HEK293 (cell line): ENCODE results near the gene DPF3.

Source experiments
- YY1 ChIP-seq: fragments of 450-650 bp; formaldehyde crosslinking; IDR thresholded peaks from 2 replicates; pipeline ENCODE4 v1.5.1; 2018; ENCODE audit warnings: missing biosample characterization, missing genetic modification characterization
- ZBTB20 ChIP-seq: fragments of 450-650 bp; formaldehyde crosslinking; IDR thresholded peaks from 2 replicates; pipeline ENCODE4 v1.5.1; 2016; ENCODE audit warnings: missing biosample characterization, missing genetic modification characterization
- ZFHX2 ChIP-seq: fragments of 450-650 bp; formaldehyde crosslinking; conservative IDR thresholded peaks from 2 replicates; pipeline ENCODE4 v1.5.1; 2016; ENCODE audit warnings: missing biosample characterization, missing genetic modification characterization
- ZNF274 ChIP-seq, 2 experiments: fragments of 200-500 bp in 1 of 2; fragments of 450-650 bp in 1 of 2; sonication (Bioruptor generic) in 1 of 2; formaldehyde crosslinking in 1 of 2; IDR thresholded peaks; 2 replicates each; pipeline versions ENCODE4 v1.5.1 to v1.6.1; 2014 to 2016; ENCODE audit warnings: borderline replicate concordance in 1 of 2, inconsistent platforms in 1 of 2, low read length in 1 of 2, missing biosample characterization in 1 of 2, missing genetic modification characterization in 1 of 2
- ZNF555 ChIP-seq: fragments of 450-650 bp; formaldehyde crosslinking; conservative IDR thresholded peaks from 2 replicates; pipeline ENCODE4 v1.5.1; 2017; ENCODE audit warnings: missing biosample characterization, mild to moderate bottlenecking, missing genetic modification characterization, inconsistent platforms
- ZNF76 ChIP-seq: fragments of 450-650 bp; formaldehyde crosslinking; IDR thresholded peaks from 2 replicates; pipeline ENCODE4; 2016; ENCODE audit warnings: low read depth, missing biosample characterization, missing genetic modification characterization, borderline replicate concordance
- ZNF843 ChIP-seq: fragments of 450-650 bp; formaldehyde crosslinking; IDR thresholded peaks from 2 replicates; pipeline ENCODE4 v1.5.1; 2016; ENCODE audit warnings: missing biosample characterization, missing genetic modification characterization
- TF ChIP-seq, protein P1 (sequence below): fragments of 450-650 bp; formaldehyde crosslinking; IDR thresholded peaks from 2 replicates; pipeline ENCODE4 v1.5.1; 2016; ENCODE audit warnings: missing biosample characterization, missing genetic modification characterization
- TF ChIP-seq, protein P2 (sequence below): fragments of 450-650 bp; formaldehyde crosslinking; IDR thresholded peaks from 2 replicates; pipeline ENCODE4 v1.5.1; 2016; ENCODE audit warnings: missing biosample characterization, missing genetic modification characterization

DNA sequence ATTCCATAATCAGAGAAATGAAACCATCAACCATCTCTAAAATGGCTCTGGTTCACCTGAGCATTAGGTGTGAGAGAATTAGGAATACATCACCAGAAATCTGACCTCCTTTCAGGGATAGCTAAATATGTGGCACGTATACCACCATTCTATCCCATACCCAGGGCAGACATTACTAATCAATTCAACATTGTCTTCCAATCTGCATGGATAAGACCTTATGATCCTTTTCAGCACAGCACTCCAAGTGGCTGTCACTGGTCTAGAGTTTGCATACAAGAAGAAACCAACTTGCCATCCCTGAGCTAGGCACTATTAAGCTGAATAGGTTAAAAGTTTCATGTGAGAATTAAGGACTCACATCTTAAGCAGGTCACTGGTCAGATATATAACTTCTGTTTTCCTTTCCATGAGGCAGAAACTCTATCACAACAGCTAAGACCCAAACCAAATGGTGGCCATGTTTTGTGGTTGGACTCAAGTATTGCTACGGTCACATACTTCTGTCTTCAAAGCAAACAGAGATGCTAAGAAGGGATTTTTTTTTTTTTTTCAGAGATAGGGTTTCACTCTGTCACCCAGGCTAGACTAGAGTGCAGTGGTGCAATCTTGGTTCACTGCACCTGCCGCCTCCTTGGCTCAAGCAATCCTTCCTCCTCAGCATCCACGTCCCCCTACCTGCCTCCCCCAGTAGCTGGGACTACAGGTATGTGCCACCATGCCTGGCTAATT is 249.0 kb downstream of the DPF3 start:
- no peak for TF ChIP-seq ZBTB20 (tag by site-specific recombination)
- TF ChIP-seq ZFHX2 (tag by site-specific recombination), result no peak
- TF ChIP-seq YY1, result no peak
- TF ChIP-seq, protein P1, sequence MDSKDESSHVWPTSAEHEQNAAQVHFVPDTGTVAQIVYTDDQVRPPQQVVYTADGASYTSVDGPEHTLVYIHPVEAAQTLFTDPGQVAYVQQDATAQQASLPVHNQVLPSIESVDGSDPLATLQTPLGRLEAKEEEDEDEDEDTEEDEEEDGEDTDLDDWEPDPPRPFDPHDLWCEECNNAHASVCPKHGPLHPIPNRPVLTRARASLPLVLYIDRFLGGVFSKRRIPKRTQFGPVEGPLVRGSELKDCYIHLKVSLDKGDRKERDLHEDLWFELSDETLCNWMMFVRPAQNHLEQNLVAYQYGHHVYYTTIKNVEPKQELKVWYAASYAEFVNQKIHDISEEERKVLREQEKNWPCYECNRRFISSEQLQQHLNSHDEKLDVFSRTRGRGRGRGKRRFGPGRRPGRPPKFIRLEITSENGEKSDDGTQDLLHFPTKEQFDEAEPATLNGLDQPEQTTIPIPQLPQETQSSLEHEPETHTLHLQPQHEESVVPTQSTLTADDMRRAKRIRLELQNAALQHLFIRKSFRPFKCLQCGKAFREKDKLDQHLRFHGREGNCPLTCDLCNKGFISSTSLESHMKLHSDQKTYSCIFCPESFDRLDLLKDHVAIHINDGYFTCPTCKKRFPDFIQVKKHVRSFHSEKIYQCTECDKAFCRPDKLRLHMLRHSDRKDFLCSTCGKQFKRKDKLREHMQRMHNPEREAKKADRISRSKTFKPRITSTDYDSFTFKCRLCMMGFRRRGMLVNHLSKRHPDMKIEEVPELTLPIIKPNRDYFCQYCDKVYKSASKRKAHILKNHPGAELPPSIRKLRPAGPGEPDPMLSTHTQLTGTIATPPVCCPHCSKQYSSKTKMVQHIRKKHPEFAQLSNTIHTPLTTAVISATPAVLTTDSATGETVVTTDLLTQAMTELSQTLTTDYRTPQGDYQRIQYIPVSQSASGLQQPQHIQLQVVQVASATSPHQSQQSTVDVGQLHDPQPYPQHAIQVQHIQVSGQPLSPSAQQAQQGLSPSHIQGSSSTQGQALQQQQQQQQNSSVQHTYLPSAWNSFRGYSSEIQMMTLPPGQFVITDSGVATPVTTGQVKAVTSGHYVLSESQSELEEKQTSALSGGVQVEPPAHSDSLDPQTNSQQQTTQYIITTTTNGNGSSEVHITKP, result no peak
- no peak for TF ChIP-seq ZNF843 (tag by site-specific recombination)
- TF ChIP-seq, protein P2, sequence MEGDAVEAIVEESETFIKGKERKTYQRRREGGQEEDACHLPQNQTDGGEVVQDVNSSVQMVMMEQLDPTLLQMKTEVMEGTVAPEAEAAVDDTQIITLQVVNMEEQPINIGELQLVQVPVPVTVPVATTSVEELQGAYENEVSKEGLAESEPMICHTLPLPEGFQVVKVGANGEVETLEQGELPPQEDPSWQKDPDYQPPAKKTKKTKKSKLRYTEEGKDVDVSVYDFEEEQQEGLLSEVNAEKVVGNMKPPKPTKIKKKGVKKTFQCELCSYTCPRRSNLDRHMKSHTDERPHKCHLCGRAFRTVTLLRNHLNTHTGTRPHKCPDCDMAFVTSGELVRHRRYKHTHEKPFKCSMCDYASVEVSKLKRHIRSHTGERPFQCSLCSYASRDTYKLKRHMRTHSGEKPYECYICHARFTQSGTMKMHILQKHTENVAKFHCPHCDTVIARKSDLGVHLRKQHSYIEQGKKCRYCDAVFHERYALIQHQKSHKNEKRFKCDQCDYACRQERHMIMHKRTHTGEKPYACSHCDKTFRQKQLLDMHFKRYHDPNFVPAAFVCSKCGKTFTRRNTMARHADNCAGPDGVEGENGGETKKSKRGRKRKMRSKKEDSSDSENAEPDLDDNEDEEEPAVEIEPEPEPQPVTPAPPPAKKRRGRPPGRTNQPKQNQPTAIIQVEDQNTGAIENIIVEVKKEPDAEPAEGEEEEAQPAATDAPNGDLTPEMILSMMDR (tag by site-specific recombination), result no peak
- TF ChIP-seq ZNF555, result no peak
- TF ChIP-seq ZNF274 (IDR thresholded peaks at IDR 0.05; ENCODE audit: low read length), result no peak
- TF ChIP-seq ZNF274 (tag by site-specific recombination; IDR thresholded peaks at IDR 0.05; ENCODE audit: borderline replicate concordance), result no peak
- TF ChIP-seq ZNF76 (tag by site-specific recombination), result no peak
